A673 (cell line): Measurements from ENCODE around the gene TRAK1. TPM values are rescaled to one million over a fixed set of nuclear protein-coding genes. Genes with fewer than 3 reads are reported as not detected.

Experiments used
- BruUV-seq: library from RNA; stranded (reverse); fragments of 400-500 nt; replicated peaks from 2 replicates; lab custom pipeline; 2021; lab: Mats Ljungman, UMichigan
- CTCF ChIA-PET: fragments of 300-600 bp; sonication (Branson Sonifier 250); formaldehyde crosslinking; loops from one replicate; lab custom pipeline; 2022; ENCODE audit warnings: antibody characterized with exemption; lab: Charles Lee
- POLR2A ChIA-PET: fragments of 300-600 bp; sonication (Branson Sonifier 250); formaldehyde crosslinking; loops from one replicate; lab custom pipeline; 2022; ENCODE audit warnings: antibody characterized with exemption; ENCODE audit not compliant: low non-redundant PET; lab: Charles Lee
- DNase-seq: peaks from one replicate; pipeline ENCODE4 v3.0.0-alpha.2; 2015; ENCODE audit warnings: low spot score
- H3K27ac ChIP-seq: fragments of 200-600 bp; sonication (generic); 2 replicates; pipeline ENCODE4 v1.5.1; 2016; ENCODE audit warnings: mixed run types, low read depth, mild to moderate bottlenecking, mixed read lengths, antibody characterized with exemption, low read length; ENCODE audit not compliant: poor library complexity, severe bottlenecking
- H3K27me3 ChIP-seq: fragments of 200-600 bp; sonication (generic); replicated peaks from 2 replicates; pipeline ENCODE4 v1.6.1; 2017; ENCODE audit warnings: mixed run types, low read depth, mild to moderate bottlenecking, mixed read lengths, antibody characterized with exemption, low read length; ENCODE audit not compliant: insufficient read depth, poor library complexity
- H3K36me3 ChIP-seq: fragments of 200-600 bp; sonication (generic); 2 replicates; pipeline ENCODE4 v1.6.1; 2016; ENCODE audit warnings: mixed run types, mild to moderate bottlenecking, mixed read lengths, antibody characterized with exemption, low read length; ENCODE audit not compliant: insufficient read depth, poor library complexity, severe bottlenecking
- H3K4me1 ChIP-seq: fragments of 200-600 bp; sonication (generic); 2 replicates; pipeline ENCODE4 v1.6.1; 2017; ENCODE audit warnings: mixed run types, mild to moderate bottlenecking, mixed read lengths, antibody characterized with exemption, low read length; ENCODE audit not compliant: insufficient read depth, poor library complexity, severe bottlenecking
- H3K4me3 ChIP-seq: fragments of 200-600 bp; sonication (generic); 2 replicates; pipeline ENCODE4 v1.5.1; 2016; ENCODE audit warnings: low read depth, mixed run types, mild to moderate bottlenecking, mixed read lengths, low read length; ENCODE audit not compliant: poor library complexity, severe bottlenecking
- H3K9me3 ChIP-seq: fragments of 200-600 bp; sonication (generic); 2 replicates; pipeline ENCODE4 v1.6.1; 2016; ENCODE audit warnings: mixed run types, low read depth, mild to moderate bottlenecking, mixed read lengths, antibody characterized with exemption, low read length; ENCODE audit not compliant: poor library complexity, severe bottlenecking
- EZH2 ChIP-seq: fragments of 200-600 bp; sonication (generic); IDR thresholded peaks from 2 replicates; pipeline ENCODE4 v1.6.1; 2017; ENCODE audit warnings: borderline replicate concordance, low read depth, mild to moderate bottlenecking, mixed read lengths, antibody characterized with exemption, low read length; ENCODE audit not compliant: poor library complexity, severe bottlenecking
- intact Hi-C: fragments of 100-400 bp; cut with micrococcal nuclease; formaldehyde crosslinking; loops from one replicate; pipeline ENCODE4 v1.10.0; 2022; ENCODE audit not compliant: unreplicated experiment
- total RNA-seq: library from RNA; stranded (reverse); gene quantifications from 2 replicates; pipeline ENCODE4 v1.2.3, GENCODE V29; 2021
- TF ChIP-seq, protein P1 (sequence below): fragments of 300-800, 200-600 bp; sonication (generic); conservative IDR thresholded peaks from 2 replicates; pipeline ENCODE4 v1.5.1; 2017; ENCODE audit warnings: low read depth, mild to moderate bottlenecking, antibody characterized with exemption, low read length, moderate library complexity, mixed read lengths

Gene TRAK1
- total RNA-seq, 1 experiment from 2014 or later: 16.3 TPM

DNA sequence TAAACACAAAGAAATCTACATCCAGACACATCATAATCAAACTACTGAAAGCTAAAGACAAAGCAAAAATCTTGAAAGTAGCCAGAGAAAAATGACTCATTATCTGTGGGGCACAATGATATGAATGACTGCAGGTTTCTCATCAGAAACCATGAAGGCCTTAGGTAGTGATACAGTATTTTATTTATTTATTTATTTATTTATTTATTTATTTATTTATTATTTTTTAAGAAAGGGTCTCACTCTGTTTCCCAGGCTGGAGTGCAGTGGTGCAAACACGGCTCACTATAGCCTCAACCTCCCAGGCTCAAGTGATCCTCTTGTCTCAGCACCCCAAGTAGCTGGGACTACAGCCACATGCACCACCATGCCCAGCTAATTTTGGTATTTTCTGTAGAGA, 159.6 kb downstream of the TRAK1 start:
- ChIA-PET CTCF (no interaction called here), POLR2A (no interaction called here)
- no peak overlapping the region for H3K4me3 ChIP-seq
- DNase-seq: no peak
- H3K9me3 ChIP-seq: no peaks in the 10 kb centered on the region
- intact Hi-C loops: no loop called here
- TF ChIP-seq, protein P1, sequence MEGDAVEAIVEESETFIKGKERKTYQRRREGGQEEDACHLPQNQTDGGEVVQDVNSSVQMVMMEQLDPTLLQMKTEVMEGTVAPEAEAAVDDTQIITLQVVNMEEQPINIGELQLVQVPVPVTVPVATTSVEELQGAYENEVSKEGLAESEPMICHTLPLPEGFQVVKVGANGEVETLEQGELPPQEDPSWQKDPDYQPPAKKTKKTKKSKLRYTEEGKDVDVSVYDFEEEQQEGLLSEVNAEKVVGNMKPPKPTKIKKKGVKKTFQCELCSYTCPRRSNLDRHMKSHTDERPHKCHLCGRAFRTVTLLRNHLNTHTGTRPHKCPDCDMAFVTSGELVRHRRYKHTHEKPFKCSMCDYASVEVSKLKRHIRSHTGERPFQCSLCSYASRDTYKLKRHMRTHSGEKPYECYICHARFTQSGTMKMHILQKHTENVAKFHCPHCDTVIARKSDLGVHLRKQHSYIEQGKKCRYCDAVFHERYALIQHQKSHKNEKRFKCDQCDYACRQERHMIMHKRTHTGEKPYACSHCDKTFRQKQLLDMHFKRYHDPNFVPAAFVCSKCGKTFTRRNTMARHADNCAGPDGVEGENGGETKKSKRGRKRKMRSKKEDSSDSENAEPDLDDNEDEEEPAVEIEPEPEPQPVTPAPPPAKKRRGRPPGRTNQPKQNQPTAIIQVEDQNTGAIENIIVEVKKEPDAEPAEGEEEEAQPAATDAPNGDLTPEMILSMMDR: no peak
- no peak for TF ChIP-seq EZH2
- H3K27ac ChIP-seq: no peak overlapping the region
- H3K4me1 ChIP-seq: no peaks in the 10 kb centered on the region
- H3K36me3 ChIP-seq: no peaks in the 10 kb centered on the region
- BruUV-seq: no TSS peak
- no peaks in the 10 kb centered on the region for H3K27me3 ChIP-seq

DNA sequence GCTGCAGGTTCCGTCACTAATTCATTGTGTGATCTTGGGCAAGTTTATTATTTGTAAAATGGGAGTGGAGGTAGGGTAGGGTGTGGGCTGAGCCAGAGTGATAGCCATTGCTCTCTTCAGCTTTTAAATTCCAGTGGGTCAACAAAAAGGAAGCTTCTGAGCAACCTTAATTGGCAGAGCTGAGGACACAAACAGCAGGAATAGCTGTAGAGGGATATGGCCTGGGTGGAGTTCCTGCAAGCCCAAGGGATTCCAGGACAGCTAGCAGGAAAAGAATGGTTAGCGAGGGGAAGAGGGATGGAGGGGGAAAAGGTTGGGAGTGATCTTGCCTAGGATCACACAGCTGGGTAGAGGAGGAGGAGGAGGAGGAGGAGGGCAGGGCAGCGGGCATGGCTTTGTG, 163.4 kb downstream of the TRAK1 start:
- BruUV-seq: no TSS peak
- ChIA-PET CTCF (no interaction called here), POLR2A (no interaction called here)
- H3K4me3 ChIP-seq: no peak overlapping the region
- intact Hi-C loops: no loop called here
- H3K27me3 ChIP-seq: no peaks in the 10 kb centered on the region
- H3K27ac ChIP-seq: no peak overlapping the region
- no peaks in the 10 kb centered on the region for H3K4me1 ChIP-seq
- H3K9me3 ChIP-seq: no peaks in the 10 kb centered on the region
- no peaks in the 10 kb centered on the region for H3K36me3 ChIP-seq
- no peak for TF ChIP-seq EZH2
- TF ChIP-seq, protein P1: no peak
- DNase-seq: no peak

DNA sequence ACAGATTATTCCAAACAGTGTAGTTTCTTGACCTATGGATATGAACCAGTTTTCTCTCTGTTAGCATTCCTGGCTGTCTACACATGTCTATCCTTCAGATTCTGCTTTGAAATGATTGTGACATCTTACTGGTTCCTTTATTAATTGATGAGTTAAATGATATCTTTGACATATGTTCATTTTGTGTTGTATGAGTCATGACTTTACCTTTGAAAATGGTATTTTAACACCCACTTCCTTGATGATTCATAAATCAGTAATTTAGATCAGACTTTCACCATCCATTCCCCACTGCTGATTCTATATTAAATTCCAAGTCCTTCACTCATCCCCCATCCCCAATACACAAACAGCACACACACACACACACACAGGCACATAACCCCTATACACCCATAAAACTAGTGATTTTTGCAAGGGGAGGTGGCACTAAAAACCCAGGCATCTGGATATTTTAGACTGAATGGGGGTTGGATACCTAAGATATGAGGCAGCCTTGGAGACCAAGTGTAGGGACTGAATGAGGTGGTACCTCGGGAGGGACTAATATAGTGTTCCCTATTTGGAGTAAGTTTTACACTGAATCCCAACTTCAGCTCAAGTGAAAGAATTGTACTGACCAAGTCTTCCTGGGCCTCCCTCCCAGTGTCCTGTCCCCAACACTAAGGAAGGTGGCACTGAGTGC, 165.1 kb downstream of the TRAK1 start:
- Histone ChIP-seq H3K27me3 (no peaks in the 10 kb centered on the region), H3K9me3 (no peaks in the 10 kb centered on the region), H3K4me1 (no peaks in the 10 kb centered on the region), H3K36me3 (no peaks in the 10 kb centered on the region), H3K4me3 (no peak overlapping the region), H3K27ac (no peak overlapping the region)
- BruUV-seq: no TSS peak
- intact Hi-C loops: no loop called here
- ChIA-PET CTCF (no interaction called here), POLR2A (no interaction called here)
- DNase-seq: no peak
- TF ChIP-seq EZH2: no peak

DNA sequence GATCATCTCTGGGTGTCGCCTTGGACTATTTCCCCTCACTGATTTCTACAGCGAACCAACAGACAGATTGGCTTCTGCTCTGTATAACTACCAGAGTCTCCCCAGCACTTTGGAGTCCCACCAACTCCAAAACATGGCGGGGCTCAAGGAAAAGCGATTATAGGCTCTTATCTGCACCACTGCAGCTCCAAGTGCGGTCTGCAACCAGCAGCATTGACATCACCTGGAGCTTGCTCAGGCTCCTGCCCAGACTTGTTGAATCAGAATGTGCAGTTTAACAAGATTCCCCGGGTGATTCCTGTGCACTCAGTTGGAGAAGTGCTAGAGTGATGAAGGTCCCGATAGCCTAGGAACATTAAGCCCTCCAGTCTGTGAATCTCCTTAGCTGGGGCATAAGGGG, 165.8 kb downstream of the TRAK1 start:
- no peaks in the 10 kb centered on the region for H3K36me3 ChIP-seq
- no peak overlapping the region for H3K27ac ChIP-seq
- ChIA-PET CTCF (no interaction called here), POLR2A (no interaction called here)
- H3K4me3 ChIP-seq: no peak overlapping the region
- intact Hi-C loops: no loop called here
- H3K27me3 ChIP-seq: no peaks in the 10 kb centered on the region
- H3K4me1 ChIP-seq: no peaks in the 10 kb centered on the region
- TF ChIP-seq EZH2: no peak
- TF ChIP-seq, protein P1: no peak
- no peaks in the 10 kb centered on the region for H3K9me3 ChIP-seq
- no peak for DNase-seq
- BruUV-seq: no TSS peak
